Measurements from ENCODE around the gene CACNB1.
A peak's percentile ranks its signal among the peaks of the same experiment; 100 is the strongest.

The CACNB1 gene

GRCh38 chr17:39186481-39187002 lies 10.9 kb downstream of the CACNB1 start:
- no peak overlapping the region for H3K4me3 ChIP-seq (ENCODE audit: low read length)
- peaks cover 80% of the 10 kb centered on the region for H3K36me3 ChIP-seq (ENCODE audit: insufficient read depth, low read length)
- H3K9me3 ChIP-seq (ENCODE audit: insufficient read depth, low read depth, low read length) = no peaks in the 10 kb centered on the region

GRCh38 chr17:39183720-39184119 lies 13.7 kb downstream of the CACNB1 start:
- Histone ChIP-seq H3K36me3 (ENCODE audit: insufficient read depth, low read length) (peaks cover 74% of the 10 kb centered on the region), H3K27ac (ENCODE audit: low read depth, low read length) (no peak overlapping the region), H3K4me3 (ENCODE audit: low read length) (no peak overlapping the region), H3K27me3 (ENCODE audit: insufficient read depth, low read length) (no peaks in the 10 kb centered on the region), H3K4me1 (ENCODE audit: insufficient read depth, low read length) (no peaks in the 10 kb centered on the region), H3K9me3 (ENCODE audit: insufficient read depth, low read depth, low read length) (no peaks in the 10 kb centered on the region), H3K9ac (ENCODE audit: low read depth, low read length) (no peak overlapping the region)
- WGBS = 91% methylated on average over 10 of the region's 10 CpGs

More at GRCh38 chr17:39186481-39187002, 10.9 kb downstream of the CACNB1 start:
- H3K27ac ChIP-seq (ENCODE audit: low read depth, low read length) = no peak overlapping the region
- 95% methylated on average over 15 of the region's 15 CpGs for WGBS
- H3K27me3 ChIP-seq (ENCODE audit: insufficient read depth, low read length) = no peaks in the 10 kb centered on the region
- H3K9ac ChIP-seq (ENCODE audit: low read depth, low read length) = no peak overlapping the region
- H3K4me1 ChIP-seq (ENCODE audit: insufficient read depth, low read length) = no peaks in the 10 kb centered on the region

- WGBS = 92% methylated on average over 5 of the region's 5 CpGs
- peaks cover 72% of the 10 kb centered on the region for H3K36me3 ChIP-seq (ENCODE audit: insufficient read depth, low read length)
- no peak overlapping the region for H3K9ac ChIP-seq (ENCODE audit: low read depth, low read length)
- H3K4me3 ChIP-seq (ENCODE audit: low read length) = no peak overlapping the region
- H3K9me3 ChIP-seq (ENCODE audit: insufficient read depth, low read depth, low read length) = no peaks in the 10 kb centered on the region
- H3K27ac ChIP-seq (ENCODE audit: low read depth, low read length) = no peak overlapping the region
- no peaks in the 10 kb centered on the region for H3K4me1 ChIP-seq (ENCODE audit: insufficient read depth, low read length)
- H3K27me3 ChIP-seq (ENCODE audit: insufficient read depth, low read length) = no peaks in the 10 kb centered on the region
Observed at GRCh38 chr17:39183045-39183444, 14.4 kb downstream of the CACNB1 start.

- Histone ChIP-seq H3K9me3 (ENCODE audit: insufficient read depth, low read depth, low read length) (no peaks in the 10 kb centered on the region), H3K27me3 (ENCODE audit: insufficient read depth, low read length) (no peaks in the 10 kb centered on the region), H3K4me1 (ENCODE audit: insufficient read depth, low read length) (no peaks in the 10 kb centered on the region), H3K36me3 (ENCODE audit: insufficient read depth, low read length) (peaks cover 63% of the 10 kb centered on the region), H3K4me3 (ENCODE audit: low read length) (no peak overlapping the region), H3K9ac (ENCODE audit: low read depth, low read length) (no peak overlapping the region), H3K27ac (ENCODE audit: low read depth, low read length) (no peak overlapping the region)
- 96% methylated on average over 5 of the region's 5 CpGs for WGBS
Observed at GRCh38 chr17:39181303-39181702, 16.2 kb downstream of the CACNB1 start.

- peaks cover 40% of the 10 kb centered on the region for H3K36me3 ChIP-seq (ENCODE audit: insufficient read depth, low read length)
- no peaks in the 10 kb centered on the region for H3K9me3 ChIP-seq (ENCODE audit: insufficient read depth, low read depth, low read length)
- H3K9ac ChIP-seq (ENCODE audit: low read depth, low read length) = no peak overlapping the region
- H3K4me3 ChIP-seq (ENCODE audit: low read length) = no peak overlapping the region
- WGBS = 92% methylated on average over 4 of the region's 4 CpGs
- peaks cover 5% of the 10 kb centered on the region; the same call in 1 of the 2 replicates for H3K4me1 ChIP-seq (ENCODE audit: insufficient read depth, low read length)
- H3K27me3 ChIP-seq (ENCODE audit: insufficient read depth, low read length) = no peaks in the 10 kb centered on the region
- H3K27ac ChIP-seq (ENCODE audit: low read depth, low read length) = no peak overlapping the region
Observed at GRCh38 chr17:39178536-39178935, 18.9 kb downstream of the CACNB1 start.

GRCh38 chr17:39177256-39177655 lies 20.2 kb downstream of the CACNB1 start:
- H3K27ac ChIP-seq (ENCODE audit: low read depth, low read length) = no peak overlapping the region
- no peak overlapping the region for H3K4me3 ChIP-seq (ENCODE audit: low read length)
- H3K36me3 ChIP-seq (ENCODE audit: insufficient read depth, low read length) = peaks cover 30% of the 10 kb centered on the region
- peaks cover 5% of the 10 kb centered on the region; the same call in 1 of the 2 replicates for H3K4me1 ChIP-seq (ENCODE audit: insufficient read depth, low read length)
- 89% methylated on average over 12 of the region's 12 CpGs for WGBS
- no peaks in the 10 kb centered on the region for H3K27me3 ChIP-seq (ENCODE audit: insufficient read depth, low read length)
- no peaks in the 10 kb centered on the region for H3K9me3 ChIP-seq (ENCODE audit: insufficient read depth, low read depth, low read length)
- H3K9ac ChIP-seq (ENCODE audit: low read depth, low read length) = no peak overlapping the region

GRCh38 chr17:39175695-39176093 lies 21.8 kb downstream of the CACNB1 start:
- H3K9ac ChIP-seq (ENCODE audit: low read depth, low read length) = no peak overlapping the region
- WGBS = 89% methylated on average over 10 of the region's 10 CpGs

GRCh38 chr17:39174920-39175694 lies 22.4 kb downstream of the CACNB1 start:
- Histone ChIP-seq H3K27ac (ENCODE audit: low read depth, low read length) (no peak overlapping the region), H3K4me1 (ENCODE audit: insufficient read depth, low read length) (peaks cover 5% of the 10 kb centered on the region; the same call in 1 of the 2 replicates), H3K27me3 (ENCODE audit: insufficient read depth, low read length) (no peaks in the 10 kb centered on the region), H3K36me3 (ENCODE audit: insufficient read depth, low read length) (peaks cover 23% of the 10 kb centered on the region), H3K9ac (ENCODE audit: low read depth, low read length) (no peak overlapping the region), H3K9me3 (ENCODE audit: insufficient read depth, low read depth, low read length) (no peaks in the 10 kb centered on the region), H3K4me3 (ENCODE audit: low read length) (peak overlapping the region; percentile 11; the same call in 1 of the 2 replicates)
- 55% methylated on average over 35 of the region's 35 CpGs for WGBS

More at GRCh38 chr17:39175695-39176093, 21.8 kb downstream of the CACNB1 start:
- H3K4me3 ChIP-seq (ENCODE audit: low read length) = no peak overlapping the region
- H3K4me1 ChIP-seq (ENCODE audit: insufficient read depth, low read length) = peaks cover 5% of the 10 kb centered on the region; the same call in 1 of the 2 replicates
- no peaks in the 10 kb centered on the region for H3K27me3 ChIP-seq (ENCODE audit: insufficient read depth, low read length)
- peaks cover 25% of the 10 kb centered on the region for H3K36me3 ChIP-seq (ENCODE audit: insufficient read depth, low read length)
- no peak overlapping the region for H3K27ac ChIP-seq (ENCODE audit: low read depth, low read length)
- no peaks in the 10 kb centered on the region for H3K9me3 ChIP-seq (ENCODE audit: insufficient read depth, low read depth, low read length)

GRCh38 chr17:39173526-39174274 lies 23.8 kb downstream of the CACNB1 start:
- Histone ChIP-seq H3K9ac (ENCODE audit: low read depth, low read length) (no peak overlapping the region), H3K36me3 (ENCODE audit: insufficient read depth, low read length) (peaks cover 17% of the 10 kb centered on the region), H3K4me3 (ENCODE audit: low read length) (no peak overlapping the region), H3K27ac (ENCODE audit: low read depth, low read length) (no peak overlapping the region), H3K9me3 (ENCODE audit: insufficient read depth, low read depth, low read length) (no peaks in the 10 kb centered on the region), H3K27me3 (ENCODE audit: insufficient read depth, low read length) (peaks cover 4% of the 10 kb centered on the region; the same call in 1 of the 2 replicates), H3K4me1 (ENCODE audit: insufficient read depth, low read length) (peaks cover 5% of the 10 kb centered on the region; the same call in 1 of the 2 replicates)
- 85% methylated on average over 10 of the region's 10 CpGs for WGBS

- Histone ChIP-seq H3K4me3 (ENCODE audit: low read length) (no peak overlapping the region), H3K9me3 (ENCODE audit: insufficient read depth, low read depth, low read length) (no peaks in the 10 kb centered on the region), H3K9ac (ENCODE audit: low read depth, low read length) (no peak overlapping the region), H3K27me3 (ENCODE audit: insufficient read depth, low read length) (peaks cover 4% of the 10 kb centered on the region; the same call in 1 of the 2 replicates), H3K36me3 (ENCODE audit: insufficient read depth, low read length) (peaks cover 13% of the 10 kb centered on the region), H3K27ac (ENCODE audit: low read depth, low read length) (no peak overlapping the region), H3K4me1 (ENCODE audit: insufficient read depth, low read length) (peaks cover 5% of the 10 kb centered on the region; the same call in 1 of the 2 replicates)
- 97% methylated on average over 4 of the region's 5 CpGs for WGBS
Observed at GRCh38 chr17:39173080-39173479, 24.4 kb downstream of the CACNB1 start.

GRCh38 chr17:39171933-39172332 lies 25.5 kb downstream of the CACNB1 start:
- peaks cover 11% of the 10 kb centered on the region; the same call in 1 of the 2 replicates for H3K4me1 ChIP-seq (ENCODE audit: insufficient read depth, low read length)
- peaks cover 9% of the 10 kb centered on the region for H3K27me3 ChIP-seq (ENCODE audit: insufficient read depth, low read length)
- WGBS = 87% methylated on average over 5 of the region's 5 CpGs
- no peak overlapping the region for H3K9ac ChIP-seq (ENCODE audit: low read depth, low read length)
- no peak overlapping the region for H3K27ac ChIP-seq (ENCODE audit: low read depth, low read length)
- no peaks in the 10 kb centered on the region for H3K9me3 ChIP-seq (ENCODE audit: insufficient read depth, low read depth, low read length)
- peaks cover 8% of the 10 kb centered on the region for H3K36me3 ChIP-seq (ENCODE audit: insufficient read depth, low read length)
- no peak overlapping the region for H3K4me3 ChIP-seq (ENCODE audit: low read length)
